ENCODE data around the gene CAPG. TPM values are rescaled to one million over a fixed set of nuclear protein-coding genes. Genes with fewer than 3 reads are reported as not detected.

CAPG gene
- polyA plus RNA-seq, 1 donor from 2014 or later = not detected

GRCh38 chr2:85457043-85457442 lies 46.9 kb upstream of the CAPG start:
- Histone ChIP-seq H2AFZ (ENCODE audit: low read depth, low read length) (no peak overlapping the region), H3K36me3 (ENCODE audit: insufficient read depth, low read length) (no peaks in the 10 kb centered on the region), H3F3A (ENCODE audit: insufficient read depth, low read length, poor library complexity, severe bottlenecking) (no peaks in the 10 kb centered on the region), H3K9me2 (ENCODE audit: insufficient read depth, low read length) (no peaks in the 10 kb centered on the region), H3K9me3 (ENCODE audit: low read length) (no peaks in the 10 kb centered on the region), H3K27me3 (ENCODE audit: insufficient read depth, low read depth, low read length) (no peaks in the 10 kb centered on the region), H3K4me2 (ENCODE audit: low read length) (no peak overlapping the region), H3K79me2 (replicated peaks; ENCODE audit: insufficient read depth, low read length) (no peaks in the 10 kb centered on the region), H3K4me3 (ENCODE audit: low read length) (no peak overlapping the region), H4K20me1 (ENCODE audit: insufficient read depth) (no peaks in the 10 kb centered on the region), H3K9ac (ENCODE audit: low read length) (no peak overlapping the region), H3K27ac (ENCODE audit: low read length) (no peak overlapping the region)
- no peak for TF ChIP-seq RAD21 (conservative IDR thresholded peaks at IDR 0.05)
- no peak for TF ChIP-seq POLR2AphosphoS5 (IDR thresholded peaks at IDR 0.05)
- no peak for TF ChIP-seq CTCF (IDR thresholded peaks at IDR 0.05; ENCODE audit: poor library complexity, severe bottlenecking)
- no peak for TF ChIP-seq MXI1 (conservative IDR thresholded peaks at IDR 0.05; ENCODE audit: poor library complexity, severe bottlenecking)
- TF ChIP-seq, protein P1, sequence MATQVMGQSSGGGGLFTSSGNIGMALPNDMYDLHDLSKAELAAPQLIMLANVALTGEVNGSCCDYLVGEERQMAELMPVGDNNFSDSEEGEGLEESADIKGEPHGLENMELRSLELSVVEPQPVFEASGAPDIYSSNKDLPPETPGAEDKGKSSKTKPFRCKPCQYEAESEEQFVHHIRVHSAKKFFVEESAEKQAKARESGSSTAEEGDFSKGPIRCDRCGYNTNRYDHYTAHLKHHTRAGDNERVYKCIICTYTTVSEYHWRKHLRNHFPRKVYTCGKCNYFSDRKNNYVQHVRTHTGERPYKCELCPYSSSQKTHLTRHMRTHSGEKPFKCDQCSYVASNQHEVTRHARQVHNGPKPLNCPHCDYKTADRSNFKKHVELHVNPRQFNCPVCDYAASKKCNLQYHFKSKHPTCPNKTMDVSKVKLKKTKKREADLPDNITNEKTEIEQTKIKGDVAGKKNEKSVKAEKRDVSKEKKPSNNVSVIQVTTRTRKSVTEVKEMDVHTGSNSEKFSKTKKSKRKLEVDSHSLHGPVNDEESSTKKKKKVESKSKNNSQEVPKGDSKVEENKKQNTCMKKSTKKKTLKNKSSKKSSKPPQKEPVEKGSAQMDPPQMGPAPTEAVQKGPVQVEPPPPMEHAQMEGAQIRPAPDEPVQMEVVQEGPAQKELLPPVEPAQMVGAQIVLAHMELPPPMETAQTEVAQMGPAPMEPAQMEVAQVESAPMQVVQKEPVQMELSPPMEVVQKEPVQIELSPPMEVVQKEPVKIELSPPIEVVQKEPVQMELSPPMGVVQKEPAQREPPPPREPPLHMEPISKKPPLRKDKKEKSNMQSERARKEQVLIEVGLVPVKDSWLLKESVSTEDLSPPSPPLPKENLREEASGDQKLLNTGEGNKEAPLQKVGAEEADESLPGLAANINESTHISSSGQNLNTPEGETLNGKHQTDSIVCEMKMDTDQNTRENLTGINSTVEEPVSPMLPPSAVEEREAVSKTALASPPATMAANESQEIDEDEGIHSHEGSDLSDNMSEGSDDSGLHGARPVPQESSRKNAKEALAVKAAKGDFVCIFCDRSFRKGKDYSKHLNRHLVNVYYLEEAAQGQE (IDR thresholded peaks at IDR 0.05; ENCODE audit: borderline replicate concordance) = no peak
- no peak for TF ChIP-seq EZH2 (IDR thresholded peaks at IDR 0.05; ENCODE audit: borderline replicate concordance, insufficient read depth, low read length, poor library complexity, severe bottlenecking)
- TF ChIP-seq EP300 (conservative IDR thresholded peaks at IDR 0.05; ENCODE audit: poor library complexity, severe bottlenecking) = no peak
- no peak for TF ChIP-seq SMC3 (conservative IDR thresholded peaks at IDR 0.05; ENCODE audit: poor library complexity)
- no peak for TF ChIP-seq TAF1 (IDR thresholded peaks at IDR 0.05; ENCODE audit: low read depth)

GRCh38 chr2:85455552-85456090 lies 45.5 kb upstream of the CAPG start:
- Histone ChIP-seq H3K9ac (ENCODE audit: low read length) (no peak overlapping the region), H3F3A (ENCODE audit: insufficient read depth, low read length, poor library complexity, severe bottlenecking) (no peaks in the 10 kb centered on the region), H3K27me3 (ENCODE audit: insufficient read depth, low read depth, low read length) (no peaks in the 10 kb centered on the region), H3K9me3 (ENCODE audit: low read length) (no peaks in the 10 kb centered on the region), H3K4me2 (ENCODE audit: low read length) (no peak overlapping the region), H3K4me3 (ENCODE audit: low read length) (no peak overlapping the region), H2AFZ (ENCODE audit: low read depth, low read length) (no peak overlapping the region), H3K36me3 (ENCODE audit: insufficient read depth, low read length) (no peaks in the 10 kb centered on the region), H3K9me2 (ENCODE audit: insufficient read depth, low read length) (no peaks in the 10 kb centered on the region), H4K20me1 (ENCODE audit: insufficient read depth) (no peaks in the 10 kb centered on the region), H3K27ac (ENCODE audit: low read length) (no peak overlapping the region), H3K79me2 (replicated peaks; ENCODE audit: insufficient read depth, low read length) (no peaks in the 10 kb centered on the region)
- TF ChIP-seq EP300 (conservative IDR thresholded peaks at IDR 0.05; ENCODE audit: poor library complexity, severe bottlenecking) (no peak), CTCF (IDR thresholded peaks at IDR 0.05; ENCODE audit: poor library complexity, severe bottlenecking) (no peak), SMC3 (conservative IDR thresholded peaks at IDR 0.05; ENCODE audit: poor library complexity) (no peak), RAD21 (conservative IDR thresholded peaks at IDR 0.05) (no peak), MXI1 (conservative IDR thresholded peaks at IDR 0.05; ENCODE audit: poor library complexity, severe bottlenecking) (no peak), EZH2 (IDR thresholded peaks at IDR 0.05; ENCODE audit: borderline replicate concordance, insufficient read depth, low read length, poor library complexity, severe bottlenecking) (no peak), TAF1 (IDR thresholded peaks at IDR 0.05; ENCODE audit: low read depth) (no peak)
- TF ChIP-seq, protein P1 (IDR thresholded peaks at IDR 0.05; ENCODE audit: borderline replicate concordance) = no peak
